ENCODE measurements around the gene GSTA3. TPM values are rescaled to one million over a fixed set of nuclear protein-coding genes. Genes with fewer than 3 reads are reported as not detected.

The GSTA3 gene
- total RNA-seq, 1 donor from 2014 or later: not detected

DNA sequence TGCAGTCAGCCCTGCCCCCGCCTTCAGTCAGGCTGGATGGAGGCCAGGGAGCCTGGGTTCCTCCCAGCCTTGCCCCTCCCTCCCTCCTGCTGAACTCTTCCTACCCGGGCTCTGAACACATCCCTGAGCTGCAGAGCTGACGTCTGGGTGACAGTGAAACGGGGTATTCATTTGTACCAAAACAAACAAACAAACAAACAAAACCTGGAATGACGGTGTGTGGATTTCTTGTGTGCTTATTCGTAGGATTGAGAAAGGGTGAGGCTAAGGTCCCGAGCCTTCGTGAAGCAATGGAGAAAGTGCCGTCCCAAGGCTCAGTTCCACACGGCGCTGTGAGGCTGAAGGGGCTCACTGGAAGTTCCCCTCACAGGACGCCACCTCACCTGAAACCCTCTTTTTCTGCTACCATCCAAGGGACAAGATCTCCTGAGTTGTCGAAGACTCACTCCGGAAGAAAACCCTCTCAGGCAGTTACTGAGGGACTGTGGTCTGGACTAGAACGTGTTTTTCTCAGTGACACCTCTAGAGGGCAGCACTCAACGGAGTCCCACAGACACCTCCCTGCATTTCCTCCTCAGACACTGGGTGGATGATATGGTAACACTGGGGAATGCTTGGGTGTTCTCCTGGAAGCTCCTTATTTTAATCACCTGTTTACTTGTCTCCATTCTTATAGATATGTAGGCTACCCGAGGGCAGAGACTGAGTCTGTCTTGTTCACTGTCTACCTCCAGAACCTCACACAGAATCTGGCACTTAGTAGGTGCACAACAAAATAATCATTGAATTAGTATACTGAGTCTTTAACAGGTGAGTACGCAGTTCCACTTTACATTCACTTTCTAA is 27.3 kb downstream of the GSTA3 start:
- H3K36me3 ChIP-seq (ENCODE audit: control insufficient read depth, insufficient read depth, low read length): no peaks in the 10 kb centered on the region
- DNase-seq (ENCODE audit: low read depth): peak; percentile 71
- no peaks in the 10 kb centered on the region for H3K27me3 ChIP-seq (ENCODE audit: control insufficient read depth, insufficient read depth, low read length)
- peak; percentile 87 for FAIRE-seq
- peak overlapping the region; percentile 38 for H3K4me3 ChIP-seq (ENCODE audit: low read depth, low read length)
- TF ChIP-seq, protein P1, sequence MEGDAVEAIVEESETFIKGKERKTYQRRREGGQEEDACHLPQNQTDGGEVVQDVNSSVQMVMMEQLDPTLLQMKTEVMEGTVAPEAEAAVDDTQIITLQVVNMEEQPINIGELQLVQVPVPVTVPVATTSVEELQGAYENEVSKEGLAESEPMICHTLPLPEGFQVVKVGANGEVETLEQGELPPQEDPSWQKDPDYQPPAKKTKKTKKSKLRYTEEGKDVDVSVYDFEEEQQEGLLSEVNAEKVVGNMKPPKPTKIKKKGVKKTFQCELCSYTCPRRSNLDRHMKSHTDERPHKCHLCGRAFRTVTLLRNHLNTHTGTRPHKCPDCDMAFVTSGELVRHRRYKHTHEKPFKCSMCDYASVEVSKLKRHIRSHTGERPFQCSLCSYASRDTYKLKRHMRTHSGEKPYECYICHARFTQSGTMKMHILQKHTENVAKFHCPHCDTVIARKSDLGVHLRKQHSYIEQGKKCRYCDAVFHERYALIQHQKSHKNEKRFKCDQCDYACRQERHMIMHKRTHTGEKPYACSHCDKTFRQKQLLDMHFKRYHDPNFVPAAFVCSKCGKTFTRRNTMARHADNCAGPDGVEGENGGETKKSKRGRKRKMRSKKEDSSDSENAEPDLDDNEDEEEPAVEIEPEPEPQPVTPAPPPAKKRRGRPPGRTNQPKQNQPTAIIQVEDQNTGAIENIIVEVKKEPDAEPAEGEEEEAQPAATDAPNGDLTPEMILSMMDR (IDR thresholded peaks at IDR 0.05; ENCODE audit: insufficient read depth, low read length, severe bottlenecking): peak; percentile 81

DNA sequence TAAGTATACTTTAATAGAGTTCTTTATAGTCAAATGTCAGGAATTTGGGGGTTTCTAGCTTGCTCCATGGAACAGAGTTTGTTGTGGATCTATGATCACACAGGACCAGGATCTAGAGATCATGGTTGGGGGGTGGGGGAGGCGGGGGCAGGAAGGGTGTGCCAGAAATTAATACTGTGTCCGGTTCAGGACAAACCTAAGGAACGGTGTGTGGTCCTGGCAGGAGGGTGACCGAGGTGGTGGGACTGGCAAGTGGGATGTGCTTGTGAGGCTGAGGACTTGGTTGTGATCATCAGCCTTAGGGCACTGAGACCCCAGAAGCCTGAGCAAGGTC is 27.9 kb downstream of the GSTA3 start:
- Histone ChIP-seq H3K36me3 (ENCODE audit: control insufficient read depth, insufficient read depth, low read length) (no peaks in the 10 kb centered on the region), H3K4me3 (ENCODE audit: low read depth, low read length) (peak overlapping the region; percentile 38), H3K27me3 (ENCODE audit: control insufficient read depth, insufficient read depth, low read length) (no peaks in the 10 kb centered on the region)
- TF ChIP-seq, protein P1 (IDR thresholded peaks at IDR 0.05; ENCODE audit: insufficient read depth, low read length, severe bottlenecking): no peak
- FAIRE-seq: no peak
- no peak for DNase-seq (ENCODE audit: low read depth)

DNA sequence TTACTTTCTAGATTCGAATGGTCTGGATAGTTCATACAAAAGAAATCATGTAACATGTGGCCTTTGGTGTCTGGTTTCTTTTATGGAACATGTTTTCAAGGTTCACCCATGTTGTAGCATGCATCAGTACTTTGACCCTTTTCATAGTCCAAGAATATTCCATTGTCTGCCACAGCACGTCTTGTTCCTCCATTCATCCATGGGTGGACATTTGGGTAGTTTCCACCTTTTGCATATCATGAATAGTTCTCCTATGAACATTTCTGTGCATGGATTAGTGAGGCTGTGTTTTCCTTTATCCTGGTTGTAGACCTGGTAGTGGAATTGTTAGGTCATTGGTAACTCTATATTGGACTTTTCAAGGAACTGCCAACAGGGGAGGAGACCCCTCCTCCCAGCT is 31.7 kb downstream of the GSTA3 start:
- TF ChIP-seq, protein P1 (IDR thresholded peaks at IDR 0.05; ENCODE audit: insufficient read depth, low read length, severe bottlenecking): no peak
- DNase-seq (ENCODE audit: low read depth) (no peak), FAIRE-seq (no peak)
- no peak overlapping the region for H3K4me3 ChIP-seq (ENCODE audit: low read depth, low read length)
- peaks cover 13% of the 10 kb centered on the region for H3K27me3 ChIP-seq (ENCODE audit: control insufficient read depth, insufficient read depth, low read length)
- H3K36me3 ChIP-seq (ENCODE audit: control insufficient read depth, insufficient read depth, low read length): no peaks in the 10 kb centered on the region

DNA sequence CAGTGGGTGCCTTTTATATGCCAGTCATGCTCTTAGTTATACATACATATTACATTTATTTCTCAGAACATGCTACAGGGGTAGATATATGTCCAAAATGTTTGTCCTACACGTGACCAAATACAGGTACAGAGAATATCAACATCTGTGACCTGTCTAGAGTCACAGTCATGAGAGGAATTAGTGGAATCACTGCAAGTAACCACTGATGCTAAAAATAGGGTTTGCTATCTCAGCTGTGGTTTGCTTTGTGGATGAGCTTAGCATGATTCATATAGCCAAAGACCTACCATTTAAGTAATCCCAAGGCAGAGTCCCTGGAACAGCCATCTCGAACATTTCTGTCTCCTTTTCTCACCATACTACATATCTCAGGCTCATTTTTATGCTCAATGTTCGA is 32.3 kb downstream of the GSTA3 start:
- TF ChIP-seq, protein P1 (IDR thresholded peaks at IDR 0.05; ENCODE audit: insufficient read depth, low read length, severe bottlenecking): no peak
- Histone ChIP-seq H3K27me3 (ENCODE audit: control insufficient read depth, insufficient read depth, low read length) (peaks cover 15% of the 10 kb centered on the region), H3K4me3 (ENCODE audit: low read depth, low read length) (no peak overlapping the region), H3K36me3 (ENCODE audit: control insufficient read depth, insufficient read depth, low read length) (no peaks in the 10 kb centered on the region)
- DNase-seq (ENCODE audit: low read depth) (peak; percentile 92), FAIRE-seq (no peak)

DNA sequence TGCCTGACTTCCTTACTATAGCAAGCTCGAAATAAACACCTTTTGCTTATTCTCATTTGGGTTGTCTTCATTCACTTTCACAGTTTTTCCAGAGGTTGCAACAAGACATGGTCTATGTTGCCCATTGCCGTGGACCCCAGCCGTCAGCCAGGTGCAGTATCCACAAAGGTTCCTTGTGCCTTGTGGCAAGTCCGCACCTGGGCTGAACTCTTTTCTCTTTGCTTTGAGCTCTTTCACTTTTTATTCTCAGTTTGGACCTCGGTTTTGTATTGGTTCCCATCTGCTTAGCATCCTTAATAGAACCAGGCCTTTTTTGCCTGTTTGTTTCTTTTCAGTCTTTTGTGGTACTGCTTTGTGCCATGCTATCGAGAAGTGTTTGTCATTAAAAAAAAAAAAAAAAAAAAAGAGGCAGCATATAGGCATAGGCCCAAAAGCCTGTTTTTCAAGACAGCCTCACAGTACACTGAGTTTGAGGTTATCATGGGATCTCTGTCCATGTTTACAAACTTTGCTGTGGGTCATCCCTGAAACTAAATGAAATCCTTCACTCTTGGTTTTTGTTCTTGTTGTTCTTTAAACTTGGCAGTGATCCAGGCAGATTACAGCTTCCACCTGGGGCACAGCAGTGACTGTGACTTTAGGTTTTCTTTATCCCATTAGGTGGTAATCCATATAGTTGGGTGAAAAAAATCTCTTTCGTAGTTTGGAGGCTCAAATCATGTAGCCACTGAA is 33.3 kb downstream of the GSTA3 start:
- no peak for FAIRE-seq
- H3K36me3 ChIP-seq (ENCODE audit: control insufficient read depth, insufficient read depth, low read length): no peaks in the 10 kb centered on the region
- peaks cover 15% of the 10 kb centered on the region for H3K27me3 ChIP-seq (ENCODE audit: control insufficient read depth, insufficient read depth, low read length)
- DNase-seq (ENCODE audit: low read depth): no peak
- no peak overlapping the region for H3K4me3 ChIP-seq (ENCODE audit: low read depth, low read length)
- TF ChIP-seq, protein P1 (IDR thresholded peaks at IDR 0.05; ENCODE audit: insufficient read depth, low read length, severe bottlenecking): no peak
